ENCODE results near the gene NACC2. TPM values are rescaled to one million over a fixed set of nuclear protein-coding genes. Genes with fewer than 3 reads are reported as not detected.

Gene NACC2
- total and polyA plus RNA-seq, 9 of the 15 experiments (the other 6 are each of a cell fraction or from before 2014, with no cell fraction given): 0.70 to 25.1 (median 5.6) TPM

DNA sequence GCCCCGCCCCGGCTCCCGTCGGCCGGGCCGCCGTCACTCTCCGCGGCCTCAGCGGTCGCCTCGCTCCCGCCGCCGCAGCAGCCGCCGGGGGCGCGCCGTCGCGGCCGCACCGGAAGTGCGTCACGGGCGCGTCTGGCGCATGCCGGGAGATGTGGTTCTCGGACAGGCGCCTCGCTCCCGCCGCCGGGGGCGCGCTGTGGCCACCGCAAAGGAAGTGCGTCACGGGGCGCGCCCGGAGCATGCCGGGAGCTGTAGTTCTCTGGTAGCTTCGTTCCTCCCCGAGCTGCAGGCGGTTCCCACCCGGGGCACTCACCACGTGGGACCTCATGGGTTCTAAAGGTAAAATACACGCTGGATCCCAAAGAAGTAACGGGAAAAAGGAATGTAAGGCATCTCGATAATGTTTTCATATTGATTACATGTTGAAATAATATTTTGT lies 133.8 kb downstream of the NACC2 start, which contains the start of gene UBAC1 (continued):
- TF ChIP-seq, protein P1, sequence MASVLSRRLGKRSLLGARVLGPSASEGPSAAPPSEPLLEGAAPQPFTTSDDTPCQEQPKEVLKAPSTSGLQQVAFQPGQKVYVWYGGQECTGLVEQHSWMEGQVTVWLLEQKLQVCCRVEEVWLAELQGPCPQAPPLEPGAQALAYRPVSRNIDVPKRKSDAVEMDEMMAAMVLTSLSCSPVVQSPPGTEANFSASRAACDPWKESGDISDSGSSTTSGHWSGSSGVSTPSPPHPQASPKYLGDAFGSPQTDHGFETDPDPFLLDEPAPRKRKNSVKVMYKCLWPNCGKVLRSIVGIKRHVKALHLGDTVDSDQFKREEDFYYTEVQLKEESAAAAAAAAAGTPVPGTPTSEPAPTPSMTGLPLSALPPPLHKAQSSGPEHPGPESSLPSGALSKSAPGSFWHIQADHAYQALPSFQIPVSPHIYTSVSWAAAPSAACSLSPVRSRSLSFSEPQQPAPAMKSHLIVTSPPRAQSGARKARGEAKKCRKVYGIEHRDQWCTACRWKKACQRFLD (CRISPR knock-in tag; IDR thresholded peaks at IDR 0.05): peak; percentile 59
- TF ChIP-seq RFX7 (CRISPR knock-in tag; IDR thresholded peaks at IDR 0.05) (no peak), RFX5 (IDR thresholded peaks at IDR 0.05; ENCODE audit: low read depth, low read length) (no peak), RAD51 (IDR thresholded peaks at IDR 0.05; ENCODE audit: borderline replicate concordance, low read depth) (peak; percentile 59; the same call in 1 of the 2 replicates), U2AF1 (optimal IDR thresholded peaks at IDR 0.05; ENCODE audit: low read depth, low read length) (no peak), NFRKB (IDR thresholded peaks at IDR 0.05; ENCODE audit: low read depth) (no peak), RAD21 (CRISPR knock-in tag; conservative IDR thresholded peaks at IDR 0.05 in 1 of 2, IDR thresholded peaks at IDR 0.05 in 1 of 2) (no peak), KAT8 (IDR thresholded peaks at IDR 0.05; ENCODE audit: low read depth) (no peak), HMGN3 (IDR thresholded peaks at IDR 0.05; ENCODE audit: borderline replicate concordance, extremely low read depth, insufficient read length, low read depth, low read length) (peak; percentile 72), CHD4 (IDR thresholded peaks at IDR 0.05; ENCODE audit: insufficient read depth, insufficient replicate concordance, low read depth, low read length, poor library complexity, severe bottlenecking) (no peak), PHF8 (IDR thresholded peaks at IDR 0.05; ENCODE audit: borderline replicate concordance, low read length) (no peak), KLF13 (tag; IDR thresholded peaks at IDR 0.05; ENCODE audit: borderline replicate concordance, low read depth) (peak; percentile 63; the same call in 1 of the 2 replicates), SMARCA4 (IDR thresholded peaks at IDR 0.05) (no peak), FOS (IDR thresholded peaks at IDR 0.05; ENCODE audit: extremely low read depth, insufficient read length) (no peak), ZNF830 (CRISPR knock-in tag; IDR thresholded peaks at IDR 0.05) (no peak), FOXA3 (CRISPR knock-in tag; conservative IDR thresholded peaks at IDR 0.05 in 1 of 2, IDR thresholded peaks at IDR 0.05 in 1 of 2) (no peak), HDAC1 (IDR thresholded peaks at IDR 0.05) (peak in 1 of 2 experiments; percentile 75; a peak in 2 of 4 replicates), NFYB (IDR thresholded peaks at IDR 0.05; ENCODE audit: extremely low read depth, insufficient read length) (no peak), ATF1 (CRISPR knock-in tag; IDR thresholded peaks at IDR 0.05) (peak; percentile 66), ATF1 (tag; IDR thresholded peaks at IDR 0.05) (peak; percentile 99), MED1 (CRISPR knock-in tag; IDR thresholded peaks at IDR 0.05; ENCODE audit: borderline replicate concordance) (no peak), ESRRB (CRISPR knock-in tag; IDR thresholded peaks at IDR 0.05; ENCODE audit: borderline replicate concordance) (no peak), ZNF24 (IDR thresholded peaks at IDR 0.05) (no peak; the same call in 1 of the 2 replicates), ZNF584 (CRISPR knock-in tag; IDR thresholded peaks at IDR 0.05; ENCODE audit: low read depth) (peak; percentile 79; the same call in 1 of the 2 replicates), PPARD (CRISPR knock-in tag; IDR thresholded peaks at IDR 0.05) (no peak), HSF4 (CRISPR knock-in tag; IDR thresholded peaks at IDR 0.05; ENCODE audit: borderline replicate concordance) (no peak), MBD2 (IDR thresholded peaks at IDR 0.05; ENCODE audit: borderline replicate concordance, low read depth) (peak; percentile 84), GATAD2B (IDR thresholded peaks at IDR 0.05; ENCODE audit: borderline replicate concordance) (no peak), IFI16 (CRISPR knock-in tag; IDR thresholded peaks at IDR 0.05) (no peak)
- TF ChIP-seq, protein P2, sequence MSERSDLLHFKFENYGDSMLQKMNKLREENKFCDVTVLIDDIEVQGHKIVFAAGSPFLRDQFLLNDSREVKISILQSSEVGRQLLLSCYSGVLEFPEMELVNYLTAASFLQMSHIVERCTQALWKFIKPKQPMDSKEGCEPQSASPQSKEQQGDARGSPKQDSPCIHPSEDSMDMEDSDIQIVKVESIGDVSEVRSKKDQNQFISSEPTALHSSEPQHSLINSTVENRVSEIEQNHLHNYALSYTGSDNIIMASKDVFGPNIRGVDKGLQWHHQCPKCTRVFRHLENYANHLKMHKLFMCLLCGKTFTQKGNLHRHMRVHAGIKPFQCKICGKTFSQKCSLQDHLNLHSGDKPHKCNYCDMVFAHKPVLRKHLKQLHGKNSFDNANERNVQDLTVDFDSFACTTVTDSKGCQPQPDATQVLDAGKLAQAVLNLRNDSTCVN (CRISPR knock-in tag; IDR thresholded peaks at IDR 0.05): no peak

All from K562 (cell line).